ENCODE results near the gene AGPS. TPM values are rescaled to one million over a fixed set of nuclear protein-coding genes. Genes with fewer than 3 reads are reported as not detected.

The AGPS gene
- total and polyA plus RNA-seq, 2 of the 13 experiments (the other 11 are each of a cell fraction or from before 2014, with no cell fraction given): 39.4 to 99.0 TPM

DNA sequence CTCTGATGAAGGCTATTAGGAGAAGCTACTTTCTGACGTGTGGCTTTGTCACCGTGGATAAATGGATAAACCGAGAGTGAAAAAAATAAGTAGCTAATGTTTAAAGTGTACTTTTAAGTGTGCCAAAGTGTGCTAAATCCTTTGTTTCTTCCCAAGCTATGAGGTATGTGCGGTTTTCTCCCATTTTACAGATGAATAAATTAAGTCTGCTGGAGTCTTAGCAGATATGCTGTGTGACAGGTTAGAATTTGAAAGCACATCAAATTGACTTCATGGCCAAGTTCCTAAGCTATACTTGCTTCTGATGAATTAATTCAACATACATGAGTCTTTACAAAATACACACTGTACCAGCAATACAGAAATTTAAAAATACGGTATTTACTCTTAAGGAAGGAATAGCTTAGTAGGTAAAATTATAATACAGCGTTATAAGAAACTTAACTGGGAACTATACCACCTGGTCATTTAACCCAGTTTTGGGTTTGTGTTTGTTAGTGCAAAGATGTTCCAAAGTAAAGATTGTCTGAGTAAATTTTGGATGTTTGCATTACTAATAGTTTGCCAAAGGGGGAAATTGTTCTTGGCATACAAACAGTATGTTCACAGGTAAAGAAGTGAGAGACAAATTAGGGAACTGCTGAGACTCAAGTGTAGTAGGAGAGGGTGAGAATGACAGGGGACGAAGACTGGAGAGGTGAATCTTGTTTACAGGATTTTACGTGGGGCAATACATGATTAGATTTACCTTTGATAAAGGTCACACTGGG is 1.4 kb downstream of the AGPS start (continued):
- TF ChIP-seq CEBPG (CRISPR knock-in tag; IDR thresholded peaks at IDR 0.05) (peak; percentile 55), ZNF44 (CRISPR knock-in tag; IDR thresholded peaks at IDR 0.05) (no peak), ZBTB20 (CRISPR knock-in tag; IDR thresholded peaks at IDR 0.05; ENCODE audit: borderline replicate concordance, low read depth) (0 out of 2 replicates have a peak, but pooled peaks have one; percentile 19), NR2C2 (CRISPR knock-in tag; IDR thresholded peaks at IDR 0.05; ENCODE audit: borderline replicate concordance) (0 out of 2 replicates have a peak, but pooled peaks have one; percentile 8), HOMEZ (CRISPR knock-in tag; IDR thresholded peaks at IDR 0.05; ENCODE audit: low read depth) (peak; percentile 35; the same call in 1 of the 2 replicates), JUN (CRISPR knock-in tag; IDR thresholded peaks at IDR 0.05) (no peak), NCOA1 (CRISPR knock-in tag; IDR thresholded peaks at IDR 0.05) (no peak; the same call in 1 of the 2 replicates), ZSCAN12 (CRISPR knock-in tag; IDR thresholded peaks at IDR 0.05) (0 out of 2 replicates have a peak, but pooled peaks have one; percentile 27), ERF (CRISPR knock-in tag; IDR thresholded peaks at IDR 0.05) (0 out of 2 replicates have a peak, but pooled peaks have one; percentile 7), LCORL (IDR thresholded peaks at IDR 0.05) (peak; percentile 57; the same call in 1 of the 2 replicates), LCORL (CRISPR knock-in tag; IDR thresholded peaks at IDR 0.05) (peak; percentile 76), ZNF720 (CRISPR knock-in tag; IDR thresholded peaks at IDR 0.05) (no peak), KDM3A (CRISPR knock-in tag; IDR thresholded peaks at IDR 0.05; ENCODE audit: low read depth) (no peak), HOXA5 (CRISPR knock-in tag; IDR thresholded peaks at IDR 0.05) (peak; percentile 54; the same call in 1 of the 2 replicates), TARDBP (CRISPR knock-in tag; IDR thresholded peaks at IDR 0.05) (peak; percentile 53; the same call in 1 of the 2 replicates), ATF6 (CRISPR knock-in tag; conservative IDR thresholded peaks at IDR 0.05) (no peak), THAP9 (CRISPR knock-in tag; IDR thresholded peaks at IDR 0.05; ENCODE audit: borderline replicate concordance) (no peak), FOSL1 (CRISPR knock-in tag; IDR thresholded peaks at IDR 0.05; ENCODE audit: borderline replicate concordance) (no peak)
- TF ChIP-seq, protein P1, sequence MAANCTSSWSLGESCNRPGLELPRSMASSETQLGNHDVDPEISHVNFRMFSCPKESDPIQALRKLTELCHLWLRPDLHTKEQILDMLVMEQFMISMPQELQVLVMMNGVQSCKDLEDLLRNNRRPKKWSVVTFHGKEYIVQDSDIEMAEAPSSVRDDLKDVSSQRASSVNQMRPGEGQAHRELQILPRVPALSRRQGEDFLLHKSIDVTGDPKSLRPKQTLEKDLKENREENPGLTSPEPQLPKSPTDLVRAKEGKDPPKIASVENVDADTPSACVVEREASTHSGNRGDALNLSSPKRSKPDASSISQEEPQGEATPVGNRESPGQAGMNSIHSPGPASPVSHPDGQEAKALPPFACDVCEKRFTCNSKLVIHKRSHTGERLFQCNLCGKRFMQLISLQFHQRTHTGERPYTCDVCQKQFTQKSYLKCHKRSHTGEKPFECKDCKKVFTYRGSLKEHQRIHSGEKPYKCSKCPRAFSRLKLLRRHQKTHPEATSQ (CRISPR knock-in tag; IDR thresholded peaks at IDR 0.05; ENCODE audit: borderline replicate concordance): no peak
- TF ChIP-seq, protein P2, sequence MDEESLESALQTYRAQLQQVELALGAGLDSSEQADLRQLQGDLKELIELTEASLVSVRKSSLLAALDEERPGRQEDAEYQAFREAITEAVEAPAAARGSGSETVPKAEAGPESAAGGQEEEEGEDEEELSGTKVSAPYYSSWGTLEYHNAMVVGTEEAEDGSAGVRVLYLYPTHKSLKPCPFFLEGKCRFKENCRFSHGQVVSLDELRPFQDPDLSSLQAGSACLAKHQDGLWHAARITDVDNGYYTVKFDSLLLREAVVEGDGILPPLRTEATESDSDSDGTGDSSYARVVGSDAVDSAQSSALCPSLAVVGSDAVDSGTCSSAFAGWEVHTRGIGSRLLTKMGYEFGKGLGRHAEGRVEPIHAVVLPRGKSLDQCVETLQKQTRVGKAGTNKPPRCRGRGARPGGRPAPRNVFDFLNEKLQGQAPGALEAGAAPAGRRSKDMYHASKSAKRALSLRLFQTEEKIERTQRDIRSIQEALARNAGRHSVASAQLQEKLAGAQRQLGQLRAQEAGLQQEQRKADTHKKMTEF (CRISPR knock-in tag; IDR thresholded peaks at IDR 0.05): 0 out of 2 replicates have a peak, but pooled peaks have one; percentile 30
